PC-3 (cell line): Measurements from ENCODE around the gene CDC42EP3. TPM values are rescaled to one million over a fixed set of nuclear protein-coding genes. Genes with fewer than 3 reads are reported as not detected.

Experiments
- ATAC-seq: fragments of 200-7000 bp; cut with Tn5 transposase; 2 replicates; pipeline ENCODE4 v1.9.1; 2020; ENCODE audit warnings: mild to moderate bottlenecking, moderate library complexity
- Bru-seq: library from RNA; stranded (reverse); fragments of 400-500 nt; gene quantifications from one replicate; lab custom pipeline; 2021; lab: Mats Ljungman, UMichigan
- BruChase-seq, 2 experiments: library from RNA; stranded (reverse); fragments of 400-500 nt; gene quantifications; one replicate each; lab custom pipeline; 2021; lab: Mats Ljungman, UMichigan
- BruUV-seq: library from RNA; stranded (reverse); fragments of 400-500 nt; replicated peaks from 2 replicates; lab custom pipeline; 2021; lab: Mats Ljungman, UMichigan
- CTCF ChIA-PET: fragments of 300-600 bp; sonication (Branson Sonifier 250); formaldehyde crosslinking; loops from one replicate; lab custom pipeline; 2022; ENCODE audit warnings: antibody characterized with exemption; lab: Charles Lee
- POLR2A ChIA-PET: fragments of 300-600 bp; sonication (Branson Sonifier 250); formaldehyde crosslinking; loops from one replicate; lab custom pipeline; 2022; ENCODE audit warnings: antibody characterized with exemption; ENCODE audit not compliant: unreplicated experiment; lab: Charles Lee
- DNase-seq: peaks from one replicate; pipeline ENCODE4 v3.0.0-alpha.2; 2015
- H2AFZ ChIP-seq: fragments of 300-600 bp; sonication (generic); 2 replicates; pipeline ENCODE4 v1.6.0; 2016; ENCODE audit warnings: antibody characterized with exemption, low read length
- H3F3A ChIP-seq: fragments of 300-600 bp; sonication (generic); one replicate; pipeline ENCODE4 v1.6.0; 2017; ENCODE audit warnings: antibody characterized with exemption, low read length, control low read depth, mild to moderate bottlenecking; ENCODE audit not compliant: unreplicated experiment
- H3K27ac ChIP-seq: fragments of 300-600 bp; sonication (generic); 2 replicates; pipeline ENCODE4 v1.5.1; 2016; ENCODE audit warnings: mild to moderate bottlenecking, low read length
- H3K27me3 ChIP-seq: fragments of 300-600 bp; sonication (generic); 2 replicates; pipeline ENCODE4 v1.6.1; 2016; ENCODE audit warnings: low read length, mixed read lengths
- H3K36me3 ChIP-seq: fragments of 300-600 bp; sonication (generic); 2 replicates; pipeline ENCODE4 v1.6.1; 2016; ENCODE audit warnings: low read depth, mixed run types, low read length, mixed read lengths
- H3K4me1 ChIP-seq: fragments of 300-600 bp; sonication (generic); 2 replicates; pipeline ENCODE4 v1.5.1; 2016; ENCODE audit warnings: low read length; ENCODE audit not compliant: insufficient read depth
- H3K4me2 ChIP-seq: fragments of 300-600 bp; sonication (generic); 2 replicates; pipeline ENCODE4 v1.6.0; 2016; ENCODE audit warnings: low read length
- H3K4me3 ChIP-seq: fragments of 300-600 bp; sonication (generic); 2 replicates; pipeline ENCODE4 v1.5.1; 2016; ENCODE audit warnings: mild to moderate bottlenecking, low read length, mixed read lengths
- H3K79me2 ChIP-seq: fragments of 300-600 bp; sonication (generic); 2 replicates; pipeline ENCODE4 v1.6.1; 2017; ENCODE audit warnings: low read length, mixed read lengths
- H3K9ac ChIP-seq: fragments of 300-600 bp; sonication (generic); 2 replicates; pipeline ENCODE4 v1.6.0; 2016; ENCODE audit warnings: mild to moderate bottlenecking, low read length
- H3K9me2 ChIP-seq: fragments of 300-600 bp; sonication (generic); replicated peaks from 2 replicates; pipeline ENCODE4 v1.6.1; 2016; ENCODE audit warnings: mixed run types, low read length, mixed read lengths
- H3K9me3 ChIP-seq: fragments of 300-600 bp; sonication (generic); 2 replicates; pipeline ENCODE4 v1.6.1; 2016; ENCODE audit warnings: low read length, mixed read lengths
- H4K20me1 ChIP-seq: fragments of 300-600 bp; sonication (generic); 2 replicates; pipeline ENCODE4 v1.6.1; 2016; ENCODE audit warnings: low read length, mixed read lengths
- CTCF ChIP-seq: fragments of 300-600 bp; sonication (generic); conservative IDR thresholded peaks from 2 replicates; pipeline ENCODE4 v1.5.1; 2017; ENCODE audit warnings: antibody characterized with exemption, low read depth, mild to moderate bottlenecking, low read length
- EZH2 ChIP-seq: fragments of 300-600 bp; sonication (generic); IDR thresholded peaks from one replicate; pipeline ENCODE4 v1.6.1; 2017; ENCODE audit warnings: antibody characterized with exemption, mild to moderate bottlenecking, low read length; ENCODE audit not compliant: unreplicated experiment
- EZH2phosphoT487 ChIP-seq: fragments of 300-600 bp; sonication (generic); IDR thresholded peaks from 2 replicates; pipeline ENCODE4 v1.6.1; 2018; ENCODE audit warnings: mild to moderate bottlenecking, antibody characterized with exemption, low read length, borderline replicate concordance
- intact Hi-C: fragments of 100-400 bp; cut with micrococcal nuclease; formaldehyde crosslinking; loops from 2 replicates; pipeline ENCODE4 v1.9.0; 2023
- long read RNA-seq: library from polyadenylated mRNA; unstranded; transcript quantifications from one replicate; pipeline ENCODE4 v2.0.0, GENCODE V29; 2021; ENCODE audit not compliant: unreplicated experiment
- total RNA-seq: library from RNA; depleted of rRNA; stranded (reverse); fragments of >200 nt; gene quantifications from 2 replicates; pipeline ENCODE4 v1.2.3, GENCODE V29; 2014; rRNA removed

CDC42EP3 gene
- 22.5 and 28.4 TPM in 2 replicates for total RNA-seq
- Bru-seq, nascent RNA: percentile 92 among the genes with signal in this experiment
- BruChase-seq, experiment 1, labeled RNA remaining after a 6-hour chase: percentile 90 among the genes with signal in this experiment
- BruChase-seq, experiment 2, labeled RNA remaining after a 2-hour chase: percentile 84 among the genes with signal in this experiment
- long read RNA-seq, full-length matches to known transcripts: 25 of 41 reads
- long read RNA-seq, partial matches to known transcripts: 0 of 41 reads
- long read RNA-seq, other reads (novel, unspliced or antisense): 16 of 41 reads

GRCh38 chr2:37671009-37671815 lies at the start of gene CDC42EP3:
TSS of gene CDC42EP3 (minus strand) at chr2:37671642. CDS start at chr2:37646587, 25,055 bp downstream.
- DNase-seq (peak; percentile 66), ATAC-seq (peak; percentile 62)
- TF ChIP-seq CTCF (no peak), EZH2phosphoT487 (no peak), EZH2 (no peak)
- Histone ChIP-seq H3K9me2 (no peaks in the 10 kb centered on the region), H2AFZ (peak within 1 kb of the TSS; percentile 98), H3K4me2 (peak within 1 kb of the TSS; percentile 96), H3K27ac (0 out of 2 replicates have a peak within 1 kb of the TSS, but pooled peaks have one; percentile 2), H3K9ac (peak within 1 kb of the TSS; percentile 68), H3K4me1 (peaks cover 29% of the 10 kb centered on the region), H3K9me3 (no peaks in the 10 kb centered on the region), H3F3A (no peaks in the 10 kb centered on the region), H3K36me3 (peaks cover 8% of the 10 kb centered on the region; the same call in 1 of the 2 replicates), H3K27me3 (no peaks in the 10 kb centered on the region), H4K20me1 (peaks cover 26% of the 10 kb centered on the region), H3K4me3 (peak within 1 kb of the TSS; percentile 90), H3K79me2 (peaks cover 52% of the 10 kb centered on the region)
- ChIA-PET CTCF (interaction anchor here (0.5 to 1.2 kb wide), 2 partner anchors 40 to 257 kb away, joined by 3 to 4 read pairs; no protein-coding TSS in a partner anchor), POLR2A (interaction anchor here (0.6 to 0.8 kb wide), 2 partner anchors 81 kb away, joined by 5 to 23 read pairs; no protein-coding TSS in a partner anchor)
- intact Hi-C loops: loop anchor here (2.0 to 10.0 kb wide), 4 partner anchors 84 to 196 kb away; no protein-coding TSS in a partner anchor
- BruUV-seq: no TSS peak

GRCh38 chr2:37721201-37721560 lies 49.7 kb upstream of the CDC42EP3 start:
- Histone ChIP-seq H3K4me1 (no peaks in the 10 kb centered on the region), H3K27me3 (no peaks in the 10 kb centered on the region), H4K20me1 (no peaks in the 10 kb centered on the region), H3K9me2 (no peaks in the 10 kb centered on the region), H3K4me3 (no peak overlapping the region), H3K9ac (no peak overlapping the region), H3K4me2 (no peak overlapping the region), H3K36me3 (no peaks in the 10 kb centered on the region), H2AFZ (no peak overlapping the region), H3K79me2 (no peaks in the 10 kb centered on the region), H3K9me3 (no peaks in the 10 kb centered on the region), H3K27ac (no peak overlapping the region), H3F3A (no peaks in the 10 kb centered on the region)
- no TSS peak for BruUV-seq
- intact Hi-C loops: no loop called here
- DNase-seq: no peak
- POLR2A ChIA-PET: no interaction called here
- CTCF ChIA-PET: no interaction called here
- ATAC-seq: no peak
- no peak for TF ChIP-seq EZH2phosphoT487
- no peak for TF ChIP-seq CTCF
- no peak for TF ChIP-seq EZH2
